T-cell (primary cell): ENCODE data around the gene EXOSC2. TPM values are rescaled to one million over a fixed set of nuclear protein-coding genes. Genes with fewer than 3 reads are reported as not detected.
"Not testable (repeated sequence)": the region's sequence is repeated elsewhere in the genome, so short reads cannot be mapped to it uniquely, and the experiment has no call there.

Experiments used
- ATAC-seq, 4 experiments: fragments of 200-7000 bp in 3 of 4; fragments of 150-1000 bp in 1 of 4; cut with Tn5 transposase; replicated peaks in 1 of 4; 1 replicate in 3 of 4; 2 replicates in 1 of 4; pipeline ENCODE4 v1.10.0; 2021; ENCODE audit warnings: moderate library complexity in 3 of 4, mild to moderate bottlenecking in 2 of 4, moderate number of reproducible peaks in 1 of 4
- CTCF ChIA-PET, 2 donors: fragments of 300-600 bp; sonication (Branson Sonifier 250); formaldehyde crosslinking; loops; one replicate each; lab custom pipeline; 2022; ENCODE audit warnings: antibody characterized with exemption in 2 of 2; lab: Charles Lee
- POLR2A ChIA-PET, 2 donors: fragments of 300-600 bp; sonication (Branson Sonifier 250); formaldehyde crosslinking; loops; one replicate each; lab custom pipeline; 2022; ENCODE audit warnings: antibody characterized with exemption in 2 of 2; lab: Charles Lee
- DNase-seq, 35 experiments: peaks; one replicate each; pipeline versions ENCODE4 v3.0.0 to v3.0.0-alpha.2; 2013 to 2023
- H3K27ac ChIP-seq: one replicate; pipeline ENCODE4 v1.5.1; 2013; ENCODE audit warnings: low read length
- H3K27me3 ChIP-seq, 2 experiments: replicated peaks in 1 of 2; 1 replicate in 1 of 2; 2 replicates in 1 of 2; pipeline versions ENCODE4 v1.6.1 to v1.7.0; 2013; ENCODE audit warnings: low read length in 1 of 2, mixed read lengths in 1 of 2; ENCODE audit not compliant: control insufficient read depth in 2 of 2, insufficient read depth in 2 of 2; ENCODE audit errors: extremely low read depth in 1 of 2
- H3K36me3 ChIP-seq, 2 donors: 1 replicate in 1 of 2; 2 replicates in 1 of 2; pipeline versions ENCODE4 v1.6.1 to v1.7.0; 2013; ENCODE audit warnings: low read length in 1 of 2; ENCODE audit not compliant: control insufficient read depth in 2 of 2, insufficient read depth in 1 of 2; ENCODE audit errors: extremely low read depth in 1 of 2
- H3K4me1 ChIP-seq, 2 experiments: 1 replicate in 1 of 2; 2 replicates in 1 of 2; pipeline versions ENCODE4 v1.6.1 to v1.7.0; 2013; ENCODE audit warnings: low read length in 2 of 2, mixed read lengths in 1 of 2; ENCODE audit not compliant: insufficient read depth in 2 of 2, control insufficient read depth in 1 of 2; ENCODE audit errors: extremely low read depth in 1 of 2
- H3K4me3 ChIP-seq, 2 donors: 1 replicate in 1 of 2; 2 replicates in 1 of 2; pipeline versions ENCODE4 v1.5.1 to v1.7.0; 2013; ENCODE audit warnings: mild to moderate bottlenecking in 2 of 2, low read length in 1 of 2, moderate library complexity in 1 of 2; ENCODE audit not compliant: control insufficient read depth in 1 of 2; ENCODE audit errors: extremely low read depth in 1 of 2
- H3K9me3 ChIP-seq: 2 replicates; pipeline ENCODE4 v1.7.0; 2013
- H3K27ac Mint-ChIP-seq, 2 donors: one replicate each; pipeline ENCODE4 v1.8.0; 2020 to 2021; ENCODE audit warnings: mild to moderate bottlenecking in 2 of 2, mixed read lengths in 2 of 2
- H3K27me3 Mint-ChIP-seq, 2 donors: one replicate each; pipeline ENCODE4 v1.8.0; 2021 to 2022; ENCODE audit warnings: mixed read lengths in 2 of 2
- H3K36me3 Mint-ChIP-seq: one replicate; pipeline ENCODE4 v1.8.0; 2021; ENCODE audit warnings: mixed read lengths
- H3K4me1 Mint-ChIP-seq, 3 donors: one replicate each; pipeline ENCODE4 v1.8.0; 2020 to 2022; ENCODE audit warnings: mixed read lengths in 3 of 3, mild to moderate bottlenecking in 1 of 3
- H3K4me3 Mint-ChIP-seq, 3 donors: one replicate each; pipeline ENCODE4 v1.8.0; 2020 to 2022; ENCODE audit warnings: mild to moderate bottlenecking in 3 of 3, mixed read lengths in 3 of 3, moderate library complexity in 3 of 3
- H3K9me3 Mint-ChIP-seq, 3 donors: one replicate each; pipeline ENCODE4 v1.8.0; 2020 to 2022; ENCODE audit warnings: mixed read lengths in 3 of 3
- WGBS: methylation state at CpG from one replicate; pipeline ENCODE4 v1.1.5; 2013; ENCODE audit warnings: missing lambda C conversion rate; ENCODE audit not compliant: insufficient coverage; 5-methylcytosine and 5-hydroxymethylcytosine counted together
- total RNA-seq, 35 experiments: library from RNA in 6 of 35; stranded (reverse) in 6 of 35; fragments of 120-200 nt in 1 of 35; gene quantifications; one replicate each; pipeline versions ENCODE4 v1.2.1 to v1.2.4 and lab custom pipeline; 2013 to 2026

EXOSC2 gene
- total RNA-seq, 5 donors from 2014 or later (not counting 1 experiment from before 2014, with no cell fraction given) = 49.1 to 59.1 (median 52.1) TPM

DNA sequence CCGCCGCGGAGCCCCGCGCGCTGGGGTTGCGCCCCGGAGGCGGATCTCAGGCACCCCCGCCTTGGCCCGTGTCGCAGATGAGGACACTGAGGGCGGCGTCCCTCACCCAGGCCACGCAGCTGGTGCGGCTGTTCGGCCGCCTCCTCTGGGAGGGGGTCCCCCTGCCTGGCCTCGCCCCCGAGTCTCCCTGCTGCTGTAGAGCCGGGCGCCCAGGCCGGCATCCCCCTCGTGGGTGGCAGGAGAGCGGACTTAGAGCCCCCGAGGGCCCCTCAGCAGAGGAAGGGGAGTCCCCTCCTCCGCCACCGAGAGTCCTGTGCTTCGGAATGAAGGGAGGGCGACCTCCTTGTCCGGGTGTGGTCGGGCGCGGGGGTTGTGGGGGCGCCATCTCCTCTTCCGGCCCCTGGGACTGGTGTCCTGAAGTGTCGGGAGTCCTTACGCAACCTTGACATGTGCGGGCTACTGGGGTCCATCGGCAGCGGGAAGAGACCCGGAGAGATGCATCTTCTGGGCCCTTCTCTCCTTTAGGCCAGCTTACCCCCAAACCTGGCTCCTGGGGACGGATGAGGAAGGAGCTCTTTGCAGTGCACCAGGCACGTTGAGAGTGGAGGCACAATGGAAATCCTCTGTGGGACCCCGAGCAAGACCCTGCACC lies 11.7 kb upstream of the EXOSC2 start:
- peak overlapping the region in 1 of 2 donors; percentile 39 for H3K27ac Mint-ChIP-seq
- ChIA-PET CTCF (interaction anchor here (0.6 to 2.8 kb wide), 8 partner anchors 9 to 224 kb away, joined by 3 to 21 read pairs (median 4); partner anchors contain the start of gene EXOSC2 (in 1 of the 2)), POLR2A (no interaction called here)
- Histone ChIP-seq H3K36me3 (no peaks in the 10 kb centered on the region), H3K27ac (no peak overlapping the region), H3K9me3 (no peaks in the 10 kb centered on the region), H3K4me1 (peaks cover 3 to 13% of the 10 kb centered on the region in 2 experiments), H3K4me3 (peak overlapping the region; percentile 65 to 79), H3K27me3 (peaks cover 2 to 49% of the 10 kb centered on the region in 2 experiments)
- peaks cover 0 to 2% (median 0%) of the 10 kb centered on the region in 3 donors for H3K9me3 Mint-ChIP-seq
- DNase-seq = peak in 3 of 35 experiments; percentile 3 to 29 (median 18)
- peak; percentile 25 to 31 (median 30) for ATAC-seq
- H3K36me3 Mint-ChIP-seq = no peaks in the 10 kb centered on the region
- H3K4me3 Mint-ChIP-seq = peak overlapping the region; percentile 88 to 97 (median 94)
- peaks cover 4 to 6% (median 5%) of the 10 kb centered on the region in 3 donors for H3K4me1 Mint-ChIP-seq
- WGBS = under 1% methylated on average over 38 of the region's 45 CpGs
- H3K27me3 Mint-ChIP-seq = peaks cover 0 to 9% of the 10 kb centered on the region in 2 donors

- H3K27me3 Mint-ChIP-seq = peaks cover 0 to 7% of the 10 kb centered on the region in 2 donors
- H3K27ac ChIP-seq = no peak overlapping the region
- H3K36me3 ChIP-seq = no peaks in the 10 kb centered on the region
- peaks cover 3 to 16% of the 10 kb centered on the region in 2 experiments for H3K4me1 ChIP-seq
- peaks cover 0 to 2% (median 0%) of the 10 kb centered on the region in 3 donors for H3K9me3 Mint-ChIP-seq
- peak overlapping the region; percentile 65 to 79 for H3K4me3 ChIP-seq
- CTCF ChIA-PET = interaction anchor here (0.7 to 2.8 kb wide), 11 partner anchors 11 to 555 kb away, joined by 3 to 21 read pairs (median 5); partner anchors contain the start of gene EXOSC2 (in 1 of the 2)
- H3K27ac Mint-ChIP-seq = peak overlapping the region; percentile 68 to 69
- no peaks in the 10 kb centered on the region for H3K36me3 Mint-ChIP-seq
- no peaks in the 10 kb centered on the region for H3K9me3 ChIP-seq
- H3K4me1 Mint-ChIP-seq = peaks cover 6 to 9% (median 8%) of the 10 kb centered on the region in 3 donors
- ATAC-seq = peak; percentile 36 to 52 (median 40)
- DNase-seq = peak in 25 of 35 experiments; percentile 8 to 78 (median 45)
- POLR2A ChIA-PET = no interaction called here
- WGBS = 13% methylated on average over 9 of the region's 22 CpGs
- peak overlapping the region; percentile 88 to 97 (median 94) for H3K4me3 Mint-ChIP-seq
- H3K27me3 ChIP-seq = peaks cover 2 to 52% of the 10 kb centered on the region in 2 experiments
Measured at GRCh38 chr9:130682421-130683121, 11.0 kb upstream of the EXOSC2 start.

DNA sequence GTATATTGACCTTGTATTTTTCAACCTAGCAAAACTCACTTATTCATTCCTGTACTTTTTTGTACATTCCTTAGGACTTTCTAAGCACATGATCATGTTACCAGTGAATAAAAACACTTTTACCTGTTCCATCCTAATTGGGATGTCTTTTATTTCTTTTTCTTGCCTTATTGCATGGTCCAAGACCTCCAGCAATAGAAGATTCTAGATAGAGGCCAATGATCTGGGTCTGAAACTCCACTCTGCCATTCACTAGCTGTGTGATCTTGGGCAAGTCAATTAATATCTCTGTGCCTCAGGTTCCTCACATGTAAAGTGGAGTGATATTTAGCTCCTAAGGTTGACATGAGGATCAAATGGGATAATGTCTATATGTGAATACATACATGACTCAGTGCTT lies 8.5 kb upstream of the EXOSC2 start:
- H3K4me3 ChIP-seq = no peak overlapping the region
- Mint-ChIP-seq H3K9me3 (peaks cover 0 to 2% (median 0%) of the 10 kb centered on the region in 3 donors), H3K27ac (no peak overlapping the region), H3K36me3 (no peaks in the 10 kb centered on the region), H3K27me3 (peaks cover 0 to 5% of the 10 kb centered on the region in 2 donors), H3K4me1 (peaks cover 14 to 22% (median 18%) of the 10 kb centered on the region in 3 donors), H3K4me3 (no peak overlapping the region)
- H3K27ac ChIP-seq = no peak overlapping the region
- POLR2A ChIA-PET = no interaction called here
- no peaks in the 10 kb centered on the region for H3K9me3 ChIP-seq
- CTCF ChIA-PET = interaction anchor here (0.6 to 2.2 kb wide), 3 partner anchors 8 to 491 kb away, joined by 3 to 16 read pairs (median 4); partner anchors contain the start of gene EXOSC2 (in 1 of the 2)
- peaks cover 3 to 29% of the 10 kb centered on the region in 2 experiments for H3K4me1 ChIP-seq
- DNase-seq (no peak), ATAC-seq (no peak)
- H3K36me3 ChIP-seq = no peaks in the 10 kb centered on the region
- peaks cover 2 to 39% of the 10 kb centered on the region in 2 experiments for H3K27me3 ChIP-seq

DNA sequence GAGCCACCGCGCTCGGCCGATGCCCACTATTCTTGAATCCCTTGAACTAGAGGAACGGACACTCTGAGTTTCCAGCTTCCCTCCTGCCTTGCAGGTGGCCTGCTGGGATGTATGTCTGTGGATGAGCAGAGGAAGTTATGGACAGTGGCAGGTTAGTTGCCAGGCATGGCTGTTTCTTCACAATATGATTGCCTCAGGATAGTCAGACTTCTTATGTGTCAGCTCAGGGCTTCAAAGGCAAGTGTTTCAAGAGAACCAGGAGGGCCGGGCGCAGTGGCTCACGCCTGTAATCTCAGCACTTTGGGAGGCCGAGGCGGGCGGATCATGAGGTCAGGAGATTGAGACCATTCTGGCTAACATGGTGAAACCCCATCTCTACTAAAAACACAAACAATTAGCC lies 7.6 kb upstream of the EXOSC2 start:
- not testable (repeated sequence) for H3K4me3 Mint-ChIP-seq, H3K36me3 ChIP-seq, H3K27me3 Mint-ChIP-seq, DNase-seq, H3K27ac Mint-ChIP-seq, H3K9me3 ChIP-seq, H3K36me3 Mint-ChIP-seq, H3K4me3 ChIP-seq, ATAC-seq, H3K27ac ChIP-seq, H3K9me3 Mint-ChIP-seq
- POLR2A ChIA-PET = interaction anchor here (0.6 kb wide), 2 partner anchors 9 to 17 kb away, joined by 4 to 5 read pairs; no protein-coding TSS in a partner anchor
- WGBS = 100% methylated on average over 1 of the region's 11 CpGs
- Histone ChIP-seq H3K27me3 (peaks cover 0 to 31% of the 10 kb centered on the region in 2 experiments), H3K4me1 (peaks cover 3 to 25% of the 10 kb centered on the region in 2 experiments)
- CTCF ChIA-PET = interaction anchor here in 1 of 2 donors (0.7 to 0.9 kb wide), 3 partner anchors 9 to 226 kb away, joined by 3 to 8 read pairs (median 3); no protein-coding TSS in a partner anchor
- H3K4me1 Mint-ChIP-seq = peaks cover 14 to 26% (median 18%) of the 10 kb centered on the region in 3 donors

DNA sequence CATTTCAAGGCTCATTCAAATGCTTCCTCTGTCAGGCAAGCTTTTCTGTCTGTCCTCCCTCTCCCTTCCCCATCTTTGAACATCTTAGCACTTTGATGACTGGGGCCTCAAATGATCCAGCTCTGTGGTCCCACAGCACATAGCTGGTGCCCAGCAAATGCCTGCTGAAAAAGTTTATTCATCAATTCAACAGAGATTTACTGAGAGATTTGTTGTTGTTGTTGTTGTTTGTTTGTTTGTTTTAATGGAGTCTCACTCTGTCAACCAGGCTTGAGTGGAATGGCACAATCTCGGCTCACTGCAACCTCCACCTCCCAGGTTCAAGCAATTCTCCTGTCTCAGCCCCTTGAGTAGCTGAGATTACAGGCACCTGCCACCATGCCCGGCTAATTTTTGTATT lies 6.0 kb upstream of the EXOSC2 start:
- DNase-seq (no peak), ATAC-seq (no peak)
- H3K4me3 ChIP-seq = no peak overlapping the region
- H3K4me1 ChIP-seq = peaks cover 0 to 17% of the 10 kb centered on the region in 2 experiments
- WGBS = no CpG with 5 or more reads among the region's 2 CpGs
- peaks cover 0 to 2% (median 0%) of the 10 kb centered on the region in 3 donors for H3K9me3 Mint-ChIP-seq
- POLR2A ChIA-PET = no interaction called here
- peaks cover 0 to 22% of the 10 kb centered on the region in 2 experiments for H3K27me3 ChIP-seq
- H3K27ac ChIP-seq = no peak overlapping the region
- H3K36me3 ChIP-seq = no peaks in the 10 kb centered on the region
- CTCF ChIA-PET = no interaction called here
- H3K9me3 ChIP-seq = no peaks in the 10 kb centered on the region
- peaks cover 12 to 22% (median 13%) of the 10 kb centered on the region in 3 donors for H3K4me1 Mint-ChIP-seq
- H3K27me3 Mint-ChIP-seq = peaks cover 0 to 4% of the 10 kb centered on the region in 2 donors
- H3K36me3 Mint-ChIP-seq = no peaks in the 10 kb centered on the region
- H3K4me3 Mint-ChIP-seq = no peak overlapping the region
- no peak overlapping the region for H3K27ac Mint-ChIP-seq

DNA sequence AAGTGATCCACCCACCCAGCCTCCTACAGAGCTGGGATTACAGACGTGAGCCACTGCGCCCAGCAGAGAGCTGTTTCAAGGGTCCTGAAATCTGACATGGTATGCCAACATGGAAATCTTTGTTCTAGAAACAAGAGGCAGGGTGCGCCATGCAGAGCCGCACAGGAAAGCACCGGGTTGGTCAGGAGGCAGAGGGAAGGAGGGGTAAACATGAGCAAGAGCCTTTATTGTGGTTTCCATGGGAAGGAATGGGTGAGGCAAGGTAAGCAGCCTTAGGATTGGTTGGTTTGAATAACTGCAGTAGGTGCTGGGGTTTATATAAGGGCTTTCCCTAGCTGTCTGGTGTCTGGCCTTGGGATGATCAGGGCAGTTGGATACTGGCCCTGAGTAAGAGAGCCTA lies 5.5 kb upstream of the EXOSC2 start:
- peaks cover 0 to 4% of the 10 kb centered on the region in 2 donors for H3K27me3 Mint-ChIP-seq
- H3K36me3 Mint-ChIP-seq = no peaks in the 10 kb centered on the region
- peaks cover 0 to 2% (median 0%) of the 10 kb centered on the region in 3 donors for H3K9me3 Mint-ChIP-seq
- Histone ChIP-seq H3K4me3 (no peak overlapping the region), H3K27me3 (peaks cover 0 to 22% of the 10 kb centered on the region in 2 experiments), H3K27ac (no peak overlapping the region), H3K9me3 (no peaks in the 10 kb centered on the region), H3K36me3 (no peaks in the 10 kb centered on the region), H3K4me1 (peaks cover 0 to 21% of the 10 kb centered on the region in 2 experiments)
- ATAC-seq (peak in 2 of 4 experiments; percentile 46 to 63), DNase-seq (peak in 1 of 35 experiments; percentile 34)
- no peak overlapping the region for H3K4me3 Mint-ChIP-seq
- peaks cover 13 to 25% (median 16%) of the 10 kb centered on the region in 3 donors for H3K4me1 Mint-ChIP-seq
- 60% methylated on average over 4 of the region's 5 CpGs for WGBS
- peak overlapping the region in 1 of 2 donors; percentile 6 for H3K27ac Mint-ChIP-seq
- CTCF ChIA-PET = no interaction called here
- POLR2A ChIA-PET = no interaction called here
